IPS DF 4.7 (cell line): ENCODE data around the gene ADARB2.

Source experiments
- DNase-seq: peaks from one replicate; pipeline ENCODE4 v3.0.0-alpha.2; 2013; ENCODE audit warnings: low spot score; ENCODE audit errors: extremely low read depth

The ADARB2 gene

GRCh38 chr10:1149793-1150637 is 587.3 kb downstream of the ADARB2 start:
- DNase-seq = no peak

GRCh38 chr10:1148855-1149605 is 588.3 kb downstream of the ADARB2 start:
- no peak for DNase-seq

- no peak for DNase-seq
Observed at GRCh38 chr10:1147810-1148209, 589.5 kb downstream of the ADARB2 start.

- DNase-seq = no peak
Observed at GRCh38 chr10:1142596-1142995, 594.7 kb downstream of the ADARB2 start.

GRCh38 chr10:1141701-1142100 is 595.6 kb downstream of the ADARB2 start:
- no peak for DNase-seq

GRCh38 chr10:1141261-1141660 is 596.1 kb downstream of the ADARB2 start:
- DNase-seq = no peak

GRCh38 chr10:1138529-1138928 is 598.8 kb downstream of the ADARB2 start:
- DNase-seq = no peak

- no peak for DNase-seq
Observed at GRCh38 chr10:1137499-1138163, 599.7 kb downstream of the ADARB2 start.

GRCh38 chr10:1136268-1136667 is 601.1 kb downstream of the ADARB2 start:
- DNase-seq = no peak

- DNase-seq = no peak
Observed at GRCh38 chr10:1134156-1134555, 603.2 kb downstream of the ADARB2 start.

- no peak for DNase-seq
Observed at GRCh38 chr10:1133495-1134045, 603.8 kb downstream of the ADARB2 start.

GRCh38 chr10:1132584-1132983 is 604.7 kb downstream of the ADARB2 start:
- no peak for DNase-seq

GRCh38 chr10:1130995-1131790 is 606.1 kb downstream of the ADARB2 start:
- DNase-seq = no peak

GRCh38 chr10:1130226-1130625 is 607.1 kb downstream of the ADARB2 start:
- no peak for DNase-seq

GRCh38 chr10:1128649-1129048 is 608.7 kb downstream of the ADARB2 start:
- no peak for DNase-seq

GRCh38 chr10:1128115-1128514 is 609.2 kb downstream of the ADARB2 start:
- no peak for DNase-seq

- DNase-seq = no peak
Observed at GRCh38 chr10:1127629-1128028, 609.7 kb downstream of the ADARB2 start.
